Mucosa of descending colon (tissue), 3 donors: Measurements from ENCODE around the gene MIEF1. TPM values are rescaled to one million over a fixed set of nuclear protein-coding genes. Genes with fewer than 3 reads are reported as not detected.

Experiments
- ATAC-seq: fragments of 200-7000 bp; cut with Tn5 transposase; one replicate; pipeline ENCODE4 v1.9.1; 2020; ENCODE audit warnings: mild to moderate bottlenecking, moderate library complexity
- DNase-seq, 3 donors: peaks; one replicate each; pipeline ENCODE4 v3.0.0-alpha.2; 2020
- H3K36me3 ChIP-seq: fragments of 200-600 bp; one replicate; pipeline ENCODE4 v1.8.0; 2021; ENCODE audit warnings: low read depth, mild to moderate bottlenecking
- H3K4me1 ChIP-seq: fragments of 200-600 bp; one replicate; pipeline ENCODE4 v1.8.0; 2021; ENCODE audit warnings: low read depth, mild to moderate bottlenecking
- H3K4me3 ChIP-seq: fragments of 200-600 bp; one replicate; pipeline ENCODE4 v1.8.0; 2021; ENCODE audit warnings: mild to moderate bottlenecking
- H3K9me3 ChIP-seq: fragments of 200-600 bp; one replicate; pipeline ENCODE4 v1.8.0; 2021; ENCODE audit warnings: mild to moderate bottlenecking
- CTCF ChIP-seq: fragments of 200-600 bp; IDR thresholded peaks from one replicate; pipeline ENCODE4 v1.8.0; 2022; ENCODE audit warnings: antibody characterized with exemption, mild to moderate bottlenecking
- intact Hi-C, 2 donors: fragments of 100-400 bp; cut with DNase I in 1 of 2; cut with micrococcal nuclease in 1 of 2; formaldehyde crosslinking; loops; one replicate each; pipeline versions ENCODE4 v1.11.0 to v1.11.1; 2022; cut with DNase I, micrococcal nuclease
- total RNA-seq, 3 donors: library from RNA; stranded (reverse); fragmentation: NEBNext Ultra II Directional in 2 of 3; extraction: Animal tissue kit (Norgen Biotek cat#: 25700) in 2 of 3; gene quantifications; one replicate each; pipeline versions ENCODE4 v1.2.1 to v1.2.4, GENCODE V29; 2021 to 2023
- donor health status: DM: no; HTN: no; CAD: no; lungs with moderate emphysema.
- donor health status: DM: no; HTN: no; CAD: no.
- donor health status: DM: no; HTN: yes; CAD: no.

MIEF1 gene
- total RNA-seq, 3 donors from 2014 or later, result 29.8 to 38.4 (median 34.0) TPM

DNA sequence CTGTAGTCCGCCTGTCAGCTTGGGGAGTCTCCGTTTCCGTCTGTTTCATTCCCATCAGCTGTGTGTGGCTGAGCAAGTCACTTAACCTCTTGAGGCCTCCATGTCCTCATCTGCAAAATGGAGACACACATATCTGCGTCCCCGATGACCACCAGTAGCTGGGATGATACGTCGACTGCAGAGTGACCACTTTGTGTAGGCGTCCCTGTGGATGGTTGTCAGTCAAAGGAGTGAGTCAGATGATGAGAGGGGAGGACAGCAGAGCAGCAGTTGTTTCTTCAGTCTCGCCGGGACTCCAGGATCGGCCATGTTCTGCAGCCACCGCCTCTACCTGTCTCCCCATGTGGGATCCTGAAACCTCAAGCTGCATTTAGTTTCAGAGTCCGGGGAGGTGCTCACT, 25.4 kb upstream of the MIEF1 start:
- ATAC-seq (no peak), DNase-seq (no peak)
- H3K9me3 ChIP-seq, result no peaks in the 10 kb centered on the region
- no peak overlapping the region for H3K4me3 ChIP-seq
- intact Hi-C loops, result no loop called here
- no peaks in the 10 kb centered on the region for H3K36me3 ChIP-seq
- peaks cover 31% of the 10 kb centered on the region for H3K4me1 ChIP-seq
- TF ChIP-seq CTCF, result no peak

GRCh38 chr22:39477542-39477941, 24.5 kb upstream of the MIEF1 start:
- intact Hi-C loops, result no loop called here
- H3K36me3 ChIP-seq, result no peaks in the 10 kb centered on the region
- DNase-seq, result no peak

GRCh38 chr22:39478441-39478850, 23.6 kb upstream of the MIEF1 start:
- intact Hi-C loops, result no loop called here
- peak in 2 of 3 donors; percentile 70 to 74 for DNase-seq

More at GRCh38 chr22:39477542-39477941, 24.5 kb upstream of the MIEF1 start:
- TF ChIP-seq CTCF, result no peak
- Histone ChIP-seq H3K4me1 (peaks cover 25% of the 10 kb centered on the region), H3K4me3 (no peak overlapping the region), H3K9me3 (no peaks in the 10 kb centered on the region)
- ATAC-seq, result no peak

GRCh38 chr22:39479254-39479653, 22.8 kb upstream of the MIEF1 start:
- TF ChIP-seq CTCF, result no peak
- no peak for ATAC-seq
- no peak for DNase-seq
- H3K9me3 ChIP-seq, result no peaks in the 10 kb centered on the region
- intact Hi-C loops, result no loop called here
- H3K4me1 ChIP-seq, result peaks cover 12% of the 10 kb centered on the region
- no peak overlapping the region for H3K4me3 ChIP-seq
- H3K36me3 ChIP-seq, result no peaks in the 10 kb centered on the region

More at GRCh38 chr22:39478441-39478850, 23.6 kb upstream of the MIEF1 start:
- ATAC-seq, result peak; percentile 59
- H3K36me3 ChIP-seq, result no peaks in the 10 kb centered on the region
- H3K4me3 ChIP-seq, result no peak overlapping the region
- H3K9me3 ChIP-seq, result no peaks in the 10 kb centered on the region
- TF ChIP-seq CTCF, result no peak
- peaks cover 20% of the 10 kb centered on the region for H3K4me1 ChIP-seq

GRCh38 chr22:39480557-39480956, 21.5 kb upstream of the MIEF1 start:
- Histone ChIP-seq H3K4me1 (no peaks in the 10 kb centered on the region), H3K36me3 (no peaks in the 10 kb centered on the region), H3K4me3 (no peak overlapping the region), H3K9me3 (no peaks in the 10 kb centered on the region)
- TF ChIP-seq CTCF, result no peak
- ATAC-seq, result no peak
- intact Hi-C loops, result no loop called here
- no peak for DNase-seq

DNA sequence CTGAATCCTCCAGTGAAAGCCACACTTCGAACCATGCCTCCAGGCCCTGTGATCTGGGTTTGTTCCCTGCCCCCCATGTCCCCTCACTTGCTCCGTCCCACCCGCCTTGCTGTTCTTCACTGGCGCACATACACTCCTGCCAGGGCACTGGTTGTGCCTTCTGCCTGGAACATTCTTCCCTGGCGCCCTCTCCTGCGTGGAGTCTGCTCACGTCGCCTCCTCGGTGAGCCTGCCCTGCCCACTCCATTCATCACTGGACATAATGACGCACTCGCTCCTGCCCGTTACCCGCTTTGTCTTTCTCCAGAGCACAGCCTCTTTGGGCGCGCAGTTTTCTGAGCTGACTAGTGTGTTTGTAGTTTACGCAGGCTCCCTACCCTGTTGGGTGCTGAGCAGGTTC, 21.0 kb upstream of the MIEF1 start:
- Histone ChIP-seq H3K9me3 (no peaks in the 10 kb centered on the region), H3K4me3 (no peak overlapping the region), H3K4me1 (no peaks in the 10 kb centered on the region), H3K36me3 (no peaks in the 10 kb centered on the region)
- intact Hi-C loops, result no loop called here
- no peak for TF ChIP-seq CTCF
- no peak for ATAC-seq
- no peak for DNase-seq
